Measurements from ENCODE around the gene NAA20.

- TF ChIP-seq CTCF (IDR thresholded peaks at IDR 0.05) (no peak), POLR2A (IDR thresholded peaks at IDR 0.05) (no peak), EP300 (IDR thresholded peaks at IDR 0.05) (no peak)
These were observed 48.2 kb downstream of the NAA20 start for GRCh38 chr20:20065361-20065760.

All from tibial nerve (tissue), 4 donors.